ENCODE measurements around the gene KCNJ6.

DNA sequence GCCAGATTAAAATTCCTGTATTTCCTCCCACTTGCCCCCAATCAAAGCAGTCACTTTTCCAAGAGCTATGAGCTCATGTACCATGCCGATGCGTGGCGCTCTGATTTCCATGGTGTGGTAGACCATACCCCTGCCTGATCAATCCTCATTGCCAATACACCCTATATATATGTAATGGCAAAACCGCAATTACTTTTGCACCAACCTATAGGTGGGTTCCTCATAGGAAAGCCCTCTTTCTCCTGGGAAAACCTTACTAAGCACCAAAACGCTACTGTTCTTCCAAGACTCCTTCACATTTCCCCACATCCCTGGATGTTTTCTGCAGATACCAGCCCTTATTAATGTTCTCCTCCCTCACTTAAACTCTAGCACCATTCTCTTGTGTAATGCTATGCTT, 11.0 kb downstream of the KCNJ6 start:
- TF ChIP-seq, protein P1, sequence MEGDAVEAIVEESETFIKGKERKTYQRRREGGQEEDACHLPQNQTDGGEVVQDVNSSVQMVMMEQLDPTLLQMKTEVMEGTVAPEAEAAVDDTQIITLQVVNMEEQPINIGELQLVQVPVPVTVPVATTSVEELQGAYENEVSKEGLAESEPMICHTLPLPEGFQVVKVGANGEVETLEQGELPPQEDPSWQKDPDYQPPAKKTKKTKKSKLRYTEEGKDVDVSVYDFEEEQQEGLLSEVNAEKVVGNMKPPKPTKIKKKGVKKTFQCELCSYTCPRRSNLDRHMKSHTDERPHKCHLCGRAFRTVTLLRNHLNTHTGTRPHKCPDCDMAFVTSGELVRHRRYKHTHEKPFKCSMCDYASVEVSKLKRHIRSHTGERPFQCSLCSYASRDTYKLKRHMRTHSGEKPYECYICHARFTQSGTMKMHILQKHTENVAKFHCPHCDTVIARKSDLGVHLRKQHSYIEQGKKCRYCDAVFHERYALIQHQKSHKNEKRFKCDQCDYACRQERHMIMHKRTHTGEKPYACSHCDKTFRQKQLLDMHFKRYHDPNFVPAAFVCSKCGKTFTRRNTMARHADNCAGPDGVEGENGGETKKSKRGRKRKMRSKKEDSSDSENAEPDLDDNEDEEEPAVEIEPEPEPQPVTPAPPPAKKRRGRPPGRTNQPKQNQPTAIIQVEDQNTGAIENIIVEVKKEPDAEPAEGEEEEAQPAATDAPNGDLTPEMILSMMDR (IDR thresholded peaks at IDR 0.05): no peak
- no peak for TF ChIP-seq POLR2A (IDR thresholded peaks at IDR 0.05)

Measured in testis (tissue), 2 donors.